Measurements from ENCODE around the gene WWOX. TPM values are rescaled to one million over a fixed set of nuclear protein-coding genes. Genes with fewer than 3 reads are reported as not detected.

WWOX gene
- total RNA-seq, 1 experiment from 2014 or later: 35.6 TPM

- no peaks in the 10 kb centered on the region for H3F3A ChIP-seq (ENCODE audit: insufficient read depth, low read depth)
- DNase-seq: no peak
- ChIA-PET POLR2A (ENCODE audit: unreplicated experiment) (no interaction called here), CTCF (no interaction called here)
- H4K20me1 ChIP-seq (ENCODE audit: insufficient read depth): no peaks in the 10 kb centered on the region
- TF ChIP-seq CTCF (conservative IDR thresholded peaks at IDR 0.05) (no peak), EZH2 (IDR thresholded peaks at IDR 0.05; ENCODE audit: low read depth) (no peak)
- no peaks in the 10 kb centered on the region for H3K79me2 ChIP-seq (ENCODE audit: low read depth)
- no TSS peak for BruUV-seq (replicated peaks)
- H3K9me2 ChIP-seq (ENCODE audit: insufficient read depth): no peaks in the 10 kb centered on the region
- intact Hi-C loops (cut with micrococcal nuclease; ENCODE audit: unreplicated experiment): no loop called here
- no peak overlapping the region for H2AFZ ChIP-seq
- H3K4me2 ChIP-seq: no peak overlapping the region
- H3K36me3 ChIP-seq (ENCODE audit: low read depth): no peaks in the 10 kb centered on the region
- H3K4me3 ChIP-seq: no peak overlapping the region
- H3K27ac ChIP-seq: no peak overlapping the region
- H3K9me3 ChIP-seq (ENCODE audit: insufficient read depth, low read depth): no peaks in the 10 kb centered on the region
- no peaks in the 10 kb centered on the region for H3K27me3 ChIP-seq (ENCODE audit: insufficient read depth, low read depth)
- no peaks in the 10 kb centered on the region for H3K4me1 ChIP-seq (replicated peaks; ENCODE audit: insufficient read depth)
These were observed 388.0 kb downstream of the WWOX start for GRCh38 chr16:78487471-78487870.

- Histone ChIP-seq H3K9me3 (ENCODE audit: insufficient read depth, low read depth) (no peaks in the 10 kb centered on the region), H3K9me2 (ENCODE audit: insufficient read depth) (no peaks in the 10 kb centered on the region), H3K36me3 (ENCODE audit: low read depth) (no peaks in the 10 kb centered on the region), H3K27me3 (ENCODE audit: insufficient read depth, low read depth) (no peaks in the 10 kb centered on the region), H3F3A (ENCODE audit: insufficient read depth, low read depth) (no peaks in the 10 kb centered on the region), H3K79me2 (ENCODE audit: low read depth) (no peaks in the 10 kb centered on the region), H3K4me1 (replicated peaks; ENCODE audit: insufficient read depth) (no peaks in the 10 kb centered on the region), H3K4me2 (no peak overlapping the region), H4K20me1 (ENCODE audit: insufficient read depth) (no peaks in the 10 kb centered on the region), H3K4me3 (no peak overlapping the region), H3K27ac (no peak overlapping the region), H2AFZ (no peak overlapping the region)
- ChIA-PET CTCF (no interaction called here), POLR2A (ENCODE audit: unreplicated experiment) (no interaction called here)
- intact Hi-C loops (cut with micrococcal nuclease; ENCODE audit: unreplicated experiment): no loop called here
- TF ChIP-seq EZH2 (IDR thresholded peaks at IDR 0.05; ENCODE audit: low read depth) (no peak), CTCF (conservative IDR thresholded peaks at IDR 0.05) (no peak)
- no TSS peak for BruUV-seq (replicated peaks)
- no peak for DNase-seq
These were observed 389.6 kb downstream of the WWOX start for GRCh38 chr16:78489072-78489471.

GRCh38 chr16:78489631-78490030 lies 390.2 kb downstream of the WWOX start:
- H3K9me3 ChIP-seq (ENCODE audit: insufficient read depth, low read depth): no peaks in the 10 kb centered on the region
- H3K4me1 ChIP-seq (replicated peaks; ENCODE audit: insufficient read depth): no peaks in the 10 kb centered on the region
- H3K4me3 ChIP-seq: no peak overlapping the region
- no peak overlapping the region for H2AFZ ChIP-seq
- no peaks in the 10 kb centered on the region for H3F3A ChIP-seq (ENCODE audit: insufficient read depth, low read depth)
- H3K27me3 ChIP-seq (ENCODE audit: insufficient read depth, low read depth): no peaks in the 10 kb centered on the region
- H3K4me2 ChIP-seq: no peak overlapping the region
- H3K79me2 ChIP-seq (ENCODE audit: low read depth): no peaks in the 10 kb centered on the region
- H4K20me1 ChIP-seq (ENCODE audit: insufficient read depth): no peaks in the 10 kb centered on the region
- ChIA-PET CTCF (no interaction called here), POLR2A (ENCODE audit: unreplicated experiment) (no interaction called here)
- DNase-seq: no peak
- H3K27ac ChIP-seq: no peak overlapping the region
- intact Hi-C loops (cut with micrococcal nuclease; ENCODE audit: unreplicated experiment): no loop called here
- BruUV-seq (replicated peaks): no TSS peak
- TF ChIP-seq CTCF (conservative IDR thresholded peaks at IDR 0.05): no peak
- no peak for TF ChIP-seq EZH2 (IDR thresholded peaks at IDR 0.05; ENCODE audit: low read depth)
- H3K9me2 ChIP-seq (ENCODE audit: insufficient read depth): no peaks in the 10 kb centered on the region
- H3K36me3 ChIP-seq (ENCODE audit: low read depth): no peaks in the 10 kb centered on the region

All from PC-9 (cell line).